GM12878 (cell line): Measurements from ENCODE around the gene EBP. TPM values are rescaled to one million over a fixed set of nuclear protein-coding genes. Genes with fewer than 3 reads are reported as not detected.

Experiments
- ATAC-seq: fragments of 200-7000 bp; cut with Tn5 transposase; 3 replicates; pipeline ENCODE4 v1.9.1; 2020; ENCODE audit warnings: mild to moderate bottlenecking, moderate library complexity
- BruUV-seq: library from RNA; stranded (reverse); fragments of 400-500 nt; replicated peaks from 2 replicates; lab custom pipeline; 2021; lab: Mats Ljungman, UMichigan
- CTCF ChIA-PET: fragments of 300-600 bp; sonication (Branson Sonifier 250); formaldehyde crosslinking; extraction: SDS; loops from one replicate; lab custom pipeline; 2021; ENCODE audit warnings: inconsistent platforms; lab: Yijun Ruan, JAX
- POLR2A ChIA-PET: fragments of 350-600 bp; formaldehyde crosslinking; extraction: SDS; loops from one replicate; lab custom pipeline; 2021; ENCODE audit warnings: inconsistent platforms; lab: Charles Lee
- RAD21 ChIA-PET: fragments of 300-600 bp; sonication (Branson Sonifier 250); formaldehyde crosslinking; loops from one replicate; lab custom pipeline; 2023; ENCODE audit warnings: antibody characterized with exemption; ENCODE audit not compliant: unreplicated experiment; lab: Charles Lee
- SMC1A ChIA-PET: fragments of 300-600 bp; sonication (Branson Sonifier 250); formaldehyde crosslinking; loops from one replicate; lab custom pipeline; 2023; ENCODE audit not compliant: unreplicated experiment, uncharacterized antibody; lab: Charles Lee
- DNase-seq: peaks from one replicate; pipeline ENCODE4 v3.0.0-alpha.2; 2011; ENCODE audit warnings: low read depth, low spot score
- FAIRE-seq: peaks from 3 replicates; lab custom pipeline; 2011; peaks lifted over from hg19 to GRCh38; lab: Jason Lieb, UNC
- H2AFZ ChIP-seq: 2 replicates; pipeline ENCODE4 v1.6.0; 2011; ENCODE audit warnings: low read depth, low read length, control low read depth; ENCODE audit not compliant: control insufficient read depth
- H3K27ac ChIP-seq: 2 replicates; pipeline ENCODE4 v1.5.1; 2011; ENCODE audit warnings: control low read depth; ENCODE audit not compliant: control insufficient read depth, insufficient read depth
- H3K27me3 ChIP-seq, 2 experiments: replicated peaks in 1 of 2; 2 replicates each; pipeline versions ENCODE4 v1.6.0 to v1.6.1; 2011; ENCODE audit warnings: low read length in 1 of 2; ENCODE audit not compliant: control insufficient read depth in 2 of 2, insufficient read depth in 2 of 2
- H3K36me3 ChIP-seq, 2 experiments: 2 replicates each; pipeline ENCODE4 v1.5.1; 2011; ENCODE audit warnings: low read length in 1 of 2; ENCODE audit not compliant: control insufficient read depth in 2 of 2, insufficient read depth in 2 of 2
- H3K4me1 ChIP-seq: 2 replicates; pipeline ENCODE4 v1.6.1; 2011; ENCODE audit warnings: mild to moderate bottlenecking, low read length, moderate library complexity, mixed read lengths; ENCODE audit not compliant: control insufficient read depth, insufficient read depth
- H3K4me2 ChIP-seq: 2 replicates; pipeline ENCODE4 v1.6.0; 2011; ENCODE audit warnings: control low read depth; ENCODE audit not compliant: control insufficient read depth, insufficient read depth
- H3K4me3 ChIP-seq: fragments of 200-600 bp; sonication (generic); 2 replicates; pipeline ENCODE4 v1.5.1; 2016
- H3K79me2 ChIP-seq: 2 replicates; pipeline ENCODE4 v1.6.0; 2011; ENCODE audit warnings: low read length; ENCODE audit not compliant: control insufficient read depth, insufficient read depth
- H3K9ac ChIP-seq: 2 replicates; pipeline ENCODE4 v1.8.0; 2011; ENCODE audit warnings: low read length, control low read depth, mixed read lengths; ENCODE audit not compliant: control insufficient read depth, insufficient read depth
- H3K9me3 ChIP-seq: replicated peaks from 3 replicates; pipeline ENCODE4 v1.5.1; 2011; ENCODE audit warnings: mild to moderate bottlenecking, low read length; ENCODE audit not compliant: control insufficient read depth, insufficient read depth
- H4K20me1 ChIP-seq: 2 replicates; pipeline ENCODE4 v1.6.0; 2011; ENCODE audit not compliant: control insufficient read depth, insufficient read depth
- JUNB ChIP-seq: IDR thresholded peaks from 2 replicates; pipeline ENCODE4 v1.6.1; 2016; ENCODE audit warnings: antibody characterized with exemption, mild to moderate bottlenecking
- NFYA ChIP-seq: IDR thresholded peaks from 2 replicates; pipeline ENCODE4 v1.6.1; 2011; ENCODE audit warnings: low read depth, mild to moderate bottlenecking, low read length, improper control_type of control experiment, borderline replicate concordance
- NR2F1 ChIP-seq: fragments of 450-650 bp; conservative IDR thresholded peaks from 2 replicates; pipeline ENCODE4 v1.6.1; 2017; ENCODE audit warnings: mild to moderate bottlenecking
- PML ChIP-seq: IDR thresholded peaks from 2 replicates; pipeline ENCODE4 v1.6.1; 2012; ENCODE audit warnings: low read length, inconsistent platforms
- RELB ChIP-seq: fragments of 450-650 bp; IDR thresholded peaks from 2 replicates; pipeline ENCODE4 v1.6.1; 2017; ENCODE audit warnings: low read depth, mild to moderate bottlenecking, moderate library complexity
- TARDBP ChIP-seq: IDR thresholded peaks from 2 replicates; pipeline ENCODE4 v1.6.1; 2016; ENCODE audit warnings: borderline replicate concordance
- ZBTB4 ChIP-seq: fragments of 450-650 bp; formaldehyde crosslinking; IDR thresholded peaks from 2 replicates; pipeline ENCODE4 v1.4.0; 2022; ENCODE audit warnings: mild to moderate bottlenecking, moderate library complexity
- ZNF274 ChIP-seq: IDR thresholded peaks from one replicate; pipeline ENCODE4 v1.8.0; 2011; ENCODE audit not compliant: insufficient read length, insufficient read depth
- WGBS: methylation state at CpG from one replicate; pipeline ENCODE4 v1.1.6; 2016; ENCODE audit warnings: low lambda C conversion rate; ENCODE audit not compliant: insufficient replicate concordance, insufficient coverage; ENCODE audit errors: missing lambda C conversion rate; 5-methylcytosine and 5-hydroxymethylcytosine counted together
- in situ Hi-C: fragments of 300-500 bp; cut with MboI; formaldehyde crosslinking; loops from 9 replicates; pipeline ENCODE4 v1.14.3; 2018; ENCODE audit warnings: mixed read lengths
- intact Hi-C: fragments of 100-400 bp; cut with micrococcal nuclease; formaldehyde crosslinking; loops from one replicate; pipeline ENCODE4 v1.14.2; 2022; ENCODE audit not compliant: unreplicated experiment
- polyA plus RNA-seq, 11 experiments: library from polyadenylated mRNA; depleted of rRNA in 4 of 11; unstranded in 6 of 11; stranded (reverse) in 5 of 11; fragments of >200 nt; fragmentation: Nextera tagmentation in 4 of 11; fragmentation: Illumina TruSeq in 1 of 11; extraction: Ambion mirVana in 4 of 11; extraction: Trizol in 1 of 11; gene quantifications; 1 replicate in 1 of 11; 2 replicates in 10 of 11; pipeline versions ENCODE4 v1.2.1 to v1.2.3, GENCODE V29; 2011 to 2016; ENCODE audit warnings: inconsistent platforms in 2 of 11, missing spikeins in 2 of 11, low read depth in 1 of 11
- total RNA-seq, 4 experiments: library from RNA; depleted of rRNA in 3 of 4; stranded (reverse); fragments of >200 nt in 3 of 4; fragmentation: Illumina TruSeq in 1 of 4; extraction: Trizol in 1 of 4; gene quantifications; 2 replicates each; pipeline versions ENCODE4 v1.2.1 to v1.2.3, GENCODE V29; 2013 to 2021
- TF ChIP-seq, protein P1 (sequence below): fragments of 450-650 bp; conservative IDR thresholded peaks from 2 replicates; pipeline ENCODE4 v1.6.1; 2017; ENCODE audit warnings: mild to moderate bottlenecking, moderate library complexity

EBP gene
- total and polyA plus RNA-seq, 10 of the 15 experiments (the other 5 are each of a cell fraction or from before 2014, with no cell fraction given): 125 to 628 (median 180) TPM

- POLR2A ChIA-PET: no interaction called here
- WGBS: 80% methylated on average over 10 of the region's 10 CpGs
- no peak for DNase-seq
- intact Hi-C loops: no loop called here
- FAIRE-seq: no peak
- no peak for TF ChIP-seq RELB
- TF ChIP-seq, all 136 proteins: peak for 0
- H3K9ac ChIP-seq: no peak overlapping the region
- no peaks in the 10 kb centered on the region for H3K27me3 ChIP-seq
- ChIA-PET CTCF (no interaction called here), SMC1A (no interaction called here), RAD21 (no interaction called here)
- H3K9me3 ChIP-seq: no peaks in the 10 kb centered on the region; the same call in 2 of the 3 replicates
- no peak overlapping the region for H3K27ac ChIP-seq
- H3K36me3 ChIP-seq: peaks cover 0 to 7% of the 10 kb centered on the region in 2 experiments; a peak in 1 of 4 replicates
- no peaks in the 10 kb centered on the region for H4K20me1 ChIP-seq
- BruUV-seq: no TSS peak
- H2AFZ ChIP-seq: no peak overlapping the region
- H3K4me3 ChIP-seq: no peak overlapping the region
- H3K79me2 ChIP-seq: no peaks in the 10 kb centered on the region
- no peaks in the 10 kb centered on the region for H3K4me1 ChIP-seq
- in situ Hi-C loops: no loop called here
- no peak for ATAC-seq
- H3K4me2 ChIP-seq: no peak overlapping the region
Observed at GRCh38 chrX:48487362-48487798, 34.2 kb upstream of the EBP start.

GRCh38 chrX:48488034-48488433 is 33.6 kb upstream of the EBP start:
- BruUV-seq: no TSS peak
- in situ Hi-C loops: no loop called here

More at GRCh38 chrX:48488034-48488433, 33.6 kb upstream of the EBP start:
- peaks cover 0 to 7% of the 10 kb centered on the region in 2 experiments; a peak in 1 of 4 replicates for H3K36me3 ChIP-seq
- H3K79me2 ChIP-seq: no peaks in the 10 kb centered on the region
- H3K27me3 ChIP-seq: no peaks in the 10 kb centered on the region
- ATAC-seq (no peak), FAIRE-seq (no peak), DNase-seq (no peak)
- H2AFZ ChIP-seq: no peak overlapping the region
- H3K4me2 ChIP-seq: no peak overlapping the region
- CTCF ChIA-PET: no interaction called here
- TF ChIP-seq PML (no peak), ZBTB4 (no peak), JUNB (no peak), TARDBP (no peak), NR2F1 (no peak), ZNF274 (no peak), NFYA (no peak)
- TF ChIP-seq, protein P1, sequence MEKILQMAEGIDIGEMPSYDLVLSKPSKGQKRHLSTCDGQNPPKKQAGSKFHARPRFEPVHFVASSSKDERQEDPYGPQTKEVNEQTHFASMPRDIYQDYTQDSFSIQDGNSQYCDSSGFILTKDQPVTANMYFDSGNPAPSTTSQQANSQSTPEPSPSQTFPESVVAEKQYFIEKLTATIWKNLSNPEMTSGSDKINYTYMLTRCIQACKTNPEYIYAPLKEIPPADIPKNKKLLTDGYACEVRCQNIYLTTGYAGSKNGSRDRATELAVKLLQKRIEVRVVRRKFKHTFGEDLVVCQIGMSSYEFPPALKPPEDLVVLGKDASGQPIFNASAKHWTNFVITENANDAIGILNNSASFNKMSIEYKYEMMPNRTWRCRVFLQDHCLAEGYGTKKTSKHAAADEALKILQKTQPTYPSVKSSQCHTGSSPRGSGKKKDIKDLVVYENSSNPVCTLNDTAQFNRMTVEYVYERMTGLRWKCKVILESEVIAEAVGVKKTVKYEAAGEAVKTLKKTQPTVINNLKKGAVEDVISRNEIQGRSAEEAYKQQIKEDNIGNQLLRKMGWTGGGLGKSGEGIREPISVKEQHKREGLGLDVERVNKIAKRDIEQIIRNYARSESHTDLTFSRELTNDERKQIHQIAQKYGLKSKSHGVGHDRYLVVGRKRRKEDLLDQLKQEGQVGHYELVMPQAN: no peak
- no peaks in the 10 kb centered on the region for H4K20me1 ChIP-seq
- no peak overlapping the region for H3K9ac ChIP-seq
- SMC1A ChIA-PET: no interaction called here
- H3K4me3 ChIP-seq: no peak overlapping the region
- intact Hi-C loops: no loop called here
- RAD21 ChIA-PET: no interaction called here
- no peaks in the 10 kb centered on the region for H3K4me1 ChIP-seq
- POLR2A ChIA-PET: no interaction called here
- no peak overlapping the region for H3K27ac ChIP-seq
- 20% methylated on average over 3 of the region's 3 CpGs for WGBS
- no peaks in the 10 kb centered on the region; the same call in 2 of the 3 replicates for H3K9me3 ChIP-seq
